Adrenal gland (tissue), 12 donors: ENCODE measurements around the gene METTL26. TPM values are rescaled to one million over a fixed set of nuclear protein-coding genes. Genes with fewer than 3 reads are reported as not detected.

Source experiments
- DNase-seq, 7 donors: peaks; one replicate each; pipeline ENCODE4 v3.0.0-alpha.2; 2019 to 2020
- H3K27ac ChIP-seq, 5 donors: fragments of 200-600 bp; sonication (generic) in 4 of 5; 1 replicate in 3 of 5; 2 replicates in 2 of 5; pipeline versions ENCODE4 v1.5.1 to v1.8.0; 2016 to 2020; ENCODE audit warnings: mild to moderate bottlenecking in 1 of 5
- H3K27me3 ChIP-seq: fragments of 200-600 bp; 2 replicates; pipeline ENCODE4 v1.8.0; 2021
- H3K36me3 ChIP-seq, 2 donors: fragments of 200-600 bp; replicated peaks in 1 of 2; 1 replicate in 1 of 2; 2 replicates in 1 of 2; pipeline versions ENCODE4 v1.5.1 to v1.8.0; 2018 to 2022
- H3K4me1 ChIP-seq, 2 donors: fragments of 200-600 bp; replicated peaks in 1 of 2; 1 replicate in 1 of 2; 2 replicates in 1 of 2; pipeline versions ENCODE4 v1.5.1 to v1.8.0; 2018 to 2021
- H3K4me3 ChIP-seq, 4 donors: fragments of 200-600 bp; sonication (generic) in 3 of 4; one replicate each; pipeline ENCODE4 v1.5.1; 2016 to 2018
- H3K9me3 ChIP-seq, 3 donors: fragments of 200-600 bp; sonication (generic) in 1 of 3; replicated peaks in 1 of 3; 1 replicate in 2 of 3; 2 replicates in 1 of 3; pipeline versions ENCODE4 v1.5.1 to v1.8.0; 2016 to 2021
- POLR2A ChIP-seq, 2 donors: fragments of 450-650 bp; IDR thresholded peaks; one replicate each; pipeline ENCODE4 v1.6.1; 2017; ENCODE audit warnings: antibody characterized with exemption in 2 of 2, mild to moderate bottlenecking in 2 of 2, moderate library complexity in 1 of 2
- WGBS, 4 donors: extraction: QIAGEN DNeasy Blood & Tissue Kit in 2 of 4; methylation state at CpG; one replicate each; pipeline versions ENCODE4 v1.1.5 to v1.1.7; 2013 to 2017; 5-methylcytosine and 5-hydroxymethylcytosine counted together
- intact Hi-C, 2 donors: fragments of 100-400 bp; cut with DNase I; formaldehyde crosslinking; loops; one replicate each; pipeline versions ENCODE4 v1.14.1 to v1.15.0; 2022 to 2023
- polyA plus RNA-seq, 3 donors: library from polyadenylated mRNA; stranded (reverse); fragments of 200-250 nt in 2 of 3; fragments of 350-450 nt in 1 of 3; fragmentation: Illumina TruSeq in 1 of 3; extraction: RNeasy Lipid Tissue Mini Kit (QIAGEN cat#74804) in 1 of 3; gene quantifications; one replicate each; pipeline ENCODE4 v1.2.3, GENCODE V29; 2013 to 2014
- total RNA-seq, 9 donors: library from RNA; depleted of rRNA in 4 of 9; stranded (reverse); fragments of >200 nt in 4 of 9; fragments of 120-200 nt in 1 of 9; fragmentation: NEBNext Ultra II Directional in 1 of 9; extraction: Animal tissue kit (Norgen Biotek cat#: 25700) in 1 of 9; gene quantifications; one replicate each; pipeline versions ENCODE4 v1.1.0 to v1.2.4, GENCODE V29; 2013 to 2023
- TF ChIP-seq, protein P1 (sequence below), 6 experiments: fragments of 450-650 bp in 4 of 6; fragments of 200-600 bp in 2 of 6; sonication (generic) in 1 of 6; IDR thresholded peaks; 1 replicate in 5 of 6; 2 replicates in 1 of 6; pipeline versions ENCODE4 v1.5.1 to v1.8.0; 2016 to 2021; ENCODE audit warnings: antibody characterized with exemption in 6 of 6, mild to moderate bottlenecking in 2 of 6, moderate library complexity in 1 of 6
- donor health status: healthy with polysubstance abuse.
- donor health status: Bipolar disorder and iron deficiency.
- donor health status: DM: yes; HTN: yes; CAD: no.
- donor health status: DM: no; HTN: no; CAD: no.
- donor health status: DM: no; HTN: no; CAD: no.
- donor health status: DM: yes; HTN: yes; CAD: no.

METTL26 gene
- total and polyA plus RNA-seq, 12 donors: 40.4 to 403 (median 130) TPM

DNA sequence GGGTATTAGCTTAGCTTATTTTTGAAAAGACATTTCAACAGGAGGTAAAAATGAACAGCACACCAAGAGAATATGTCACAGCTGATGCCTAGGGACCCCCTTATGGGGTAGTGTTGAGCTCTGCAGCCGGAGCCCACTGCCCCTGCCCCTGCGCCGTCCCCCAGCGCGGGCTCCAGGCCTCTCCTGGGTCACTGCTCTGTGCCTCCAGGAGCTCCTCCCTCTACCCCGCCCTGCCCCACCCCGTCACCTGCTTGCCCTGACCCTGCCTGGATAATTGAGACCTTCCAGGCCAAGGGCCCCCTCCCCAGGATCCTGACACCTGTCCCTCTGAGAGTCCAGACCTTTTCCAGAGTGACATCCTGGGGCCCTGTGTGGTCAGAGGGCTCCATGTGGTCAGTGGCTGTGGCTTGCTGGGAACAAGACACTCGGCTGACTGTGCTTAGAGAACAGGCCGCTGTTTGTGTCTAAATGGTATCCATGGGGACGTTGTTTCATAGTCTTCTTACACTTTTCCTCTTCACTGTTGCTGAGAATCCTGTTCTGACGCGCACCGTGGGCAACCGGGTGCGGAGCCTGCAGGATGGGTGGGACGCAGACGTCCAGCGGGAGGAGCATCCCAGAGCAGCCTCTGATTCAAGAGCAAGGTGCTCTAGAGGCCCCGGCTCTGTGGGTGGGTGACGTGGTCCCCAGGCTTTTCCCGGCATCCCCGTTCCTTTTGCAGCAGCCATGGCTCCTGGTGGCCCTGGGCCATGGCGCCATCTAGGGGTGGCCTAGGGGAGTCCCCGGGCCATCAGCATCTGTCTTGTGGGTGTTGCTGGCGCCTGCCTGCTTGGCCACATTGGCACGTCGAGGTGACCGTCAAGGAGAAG, 25.4 kb downstream of the METTL26 start:
- no peaks in the 10 kb centered on the region for H3K36me3 ChIP-seq
- H3K4me1 ChIP-seq: no peaks in the 10 kb centered on the region
- no peak overlapping the region for H3K27ac ChIP-seq
- TF ChIP-seq, protein P1, sequence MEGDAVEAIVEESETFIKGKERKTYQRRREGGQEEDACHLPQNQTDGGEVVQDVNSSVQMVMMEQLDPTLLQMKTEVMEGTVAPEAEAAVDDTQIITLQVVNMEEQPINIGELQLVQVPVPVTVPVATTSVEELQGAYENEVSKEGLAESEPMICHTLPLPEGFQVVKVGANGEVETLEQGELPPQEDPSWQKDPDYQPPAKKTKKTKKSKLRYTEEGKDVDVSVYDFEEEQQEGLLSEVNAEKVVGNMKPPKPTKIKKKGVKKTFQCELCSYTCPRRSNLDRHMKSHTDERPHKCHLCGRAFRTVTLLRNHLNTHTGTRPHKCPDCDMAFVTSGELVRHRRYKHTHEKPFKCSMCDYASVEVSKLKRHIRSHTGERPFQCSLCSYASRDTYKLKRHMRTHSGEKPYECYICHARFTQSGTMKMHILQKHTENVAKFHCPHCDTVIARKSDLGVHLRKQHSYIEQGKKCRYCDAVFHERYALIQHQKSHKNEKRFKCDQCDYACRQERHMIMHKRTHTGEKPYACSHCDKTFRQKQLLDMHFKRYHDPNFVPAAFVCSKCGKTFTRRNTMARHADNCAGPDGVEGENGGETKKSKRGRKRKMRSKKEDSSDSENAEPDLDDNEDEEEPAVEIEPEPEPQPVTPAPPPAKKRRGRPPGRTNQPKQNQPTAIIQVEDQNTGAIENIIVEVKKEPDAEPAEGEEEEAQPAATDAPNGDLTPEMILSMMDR (IDR thresholded peaks at IDR 0.05): peak; percentile 54 to 76 (median 68)
- no peak for TF ChIP-seq POLR2A (IDR thresholded peaks at IDR 0.05)
- H3K27me3 ChIP-seq: no peaks in the 10 kb centered on the region
- intact Hi-C loops: no loop called here
- 67 to 84% (median 68%) methylated on average over 16 to 28 of the region's 28 CpGs for WGBS, 4 donors
- H3K4me3 ChIP-seq: no peak overlapping the region
- no peaks in the 10 kb centered on the region for H3K9me3 ChIP-seq
- DNase-seq: peak in 6 of 7 donors; percentile 50 to 84 (median 70)

DNA sequence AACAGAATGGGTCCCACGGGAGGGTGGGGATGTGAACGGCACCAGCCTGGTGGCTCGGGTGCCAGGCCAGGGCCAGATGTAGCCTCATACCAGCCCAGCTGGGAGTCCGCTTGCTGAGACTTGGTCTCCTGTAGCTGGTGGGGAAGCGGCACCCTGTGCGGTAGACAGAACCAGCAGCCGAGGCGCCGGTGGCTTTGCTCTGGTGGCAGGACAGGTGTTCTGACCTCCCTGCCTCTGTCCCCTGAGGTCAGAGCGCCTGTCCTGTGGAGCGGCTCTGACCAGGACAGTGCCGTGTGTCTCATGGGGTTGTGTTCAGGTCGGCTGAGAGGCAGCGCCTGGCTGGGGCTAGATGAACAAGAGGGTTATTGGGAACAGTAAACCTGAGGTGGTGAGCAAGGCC, 26.1 kb downstream of the METTL26 start:
- intact Hi-C loops: no loop called here
- no peak for TF ChIP-seq POLR2A (IDR thresholded peaks at IDR 0.05)
- TF ChIP-seq, protein P1 (IDR thresholded peaks at IDR 0.05): no peak
- Histone ChIP-seq H3K27ac (no peak overlapping the region), H3K27me3 (no peaks in the 10 kb centered on the region), H3K4me1 (no peaks in the 10 kb centered on the region), H3K4me3 (no peak overlapping the region), H3K9me3 (no peaks in the 10 kb centered on the region), H3K36me3 (no peaks in the 10 kb centered on the region)
- WGBS, 4 donors: 91 to 93% (median 92%) methylated on average over 9 to 14 of the region's 14 CpGs
- no peak for DNase-seq

DNA sequence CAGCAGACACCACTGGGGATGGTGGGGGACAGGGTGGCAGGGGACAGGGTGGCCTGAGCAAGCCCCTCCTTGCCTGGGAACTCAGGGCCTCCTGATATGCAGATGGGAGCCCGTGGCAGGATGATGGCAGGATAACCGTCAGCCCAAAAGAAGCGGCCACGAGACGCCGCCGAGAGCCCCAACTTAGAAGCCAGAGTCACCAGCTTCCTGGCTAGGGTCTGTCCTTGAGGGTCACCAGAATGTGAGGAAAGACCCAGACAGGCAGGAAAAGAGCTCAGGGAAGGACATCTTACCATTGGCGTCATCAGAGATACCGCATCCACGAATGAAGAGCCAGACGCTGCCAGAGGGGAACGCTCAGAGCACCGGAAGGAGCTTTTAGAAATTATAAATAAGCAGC, 26.8 kb downstream of the METTL26 start:
- no peak for TF ChIP-seq POLR2A (IDR thresholded peaks at IDR 0.05)
- TF ChIP-seq, protein P1 (IDR thresholded peaks at IDR 0.05): no peak
- Histone ChIP-seq H3K27ac (no peak overlapping the region), H3K9me3 (no peaks in the 10 kb centered on the region), H3K36me3 (no peaks in the 10 kb centered on the region), H3K4me3 (no peak overlapping the region), H3K4me1 (no peaks in the 10 kb centered on the region), H3K27me3 (no peaks in the 10 kb centered on the region)
- 79 to 85% (median 81%) methylated on average over 12 to 13 of the region's 13 CpGs for WGBS, 4 donors
- DNase-seq: no peak
- intact Hi-C loops: no loop called here

DNA sequence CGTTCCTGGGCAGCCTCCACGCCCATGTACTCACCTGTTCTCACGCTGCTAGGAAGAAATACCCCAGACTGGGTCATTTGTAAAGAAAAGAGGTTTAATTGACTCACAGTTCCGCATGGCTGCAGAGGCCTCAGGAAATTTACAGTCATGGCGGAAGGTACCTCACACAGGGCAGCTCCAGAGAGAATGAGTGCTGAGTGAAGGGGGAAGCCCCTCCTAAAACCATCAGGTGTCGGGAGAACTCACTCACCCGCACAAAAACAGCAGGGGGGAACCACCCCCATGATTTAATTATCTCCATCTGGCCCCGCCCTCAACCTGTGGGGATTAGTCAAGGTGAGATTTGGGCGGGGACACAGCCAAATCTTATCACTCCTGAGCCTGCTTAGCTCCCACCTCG, 28.1 kb downstream of the METTL26 start:
- Histone ChIP-seq H3K36me3 (no peaks in the 10 kb centered on the region), H3K27ac (no peak overlapping the region), H3K27me3 (no peaks in the 10 kb centered on the region), H3K4me1 (no peaks in the 10 kb centered on the region), H3K4me3 (no peak overlapping the region), H3K9me3 (no peaks in the 10 kb centered on the region)
- no peak for DNase-seq
- intact Hi-C loops: no loop called here
- TF ChIP-seq, protein P1 (IDR thresholded peaks at IDR 0.05): no peak
- no peak for TF ChIP-seq POLR2A (IDR thresholded peaks at IDR 0.05)
- WGBS, 4 donors: 86 to 93% (median 91%) methylated on average over 6 to 10 of the region's 10 CpGs
